HT1080 (cell line): Measurements from ENCODE around the gene KCNJ10. TPM values are rescaled to one million over a fixed set of nuclear protein-coding genes. Genes with fewer than 3 reads are reported as not detected.
A peak's percentile ranks its signal among the peaks of the same experiment; 100 is the strongest.

ENCODE experiments used
- DNase-seq: peaks from one replicate; pipeline ENCODE4 v3.0.0-alpha.2; 2015; ENCODE audit warnings: low read depth
- total RNA-seq: library from RNA; depleted of rRNA; stranded (reverse); fragments of >200 nt; shearing (Covaris generic); gene quantifications from 2 replicates; pipeline ENCODE4 v1.2.3, GENCODE V29; 2014

Gene KCNJ10
- total RNA-seq, 1 experiment from 2014 or later = not detected

- DNase-seq = no peak
Measured at GRCh38 chr1:160084771-160085321, 14.9 kb upstream of the KCNJ10 start.

- no peak for DNase-seq
Measured at GRCh38 chr1:160083968-160084770, 14.2 kb upstream of the KCNJ10 start.

GRCh38 chr1:160082926-160083325 is 13.0 kb upstream of the KCNJ10 start:
- no peak for DNase-seq

- DNase-seq = no peak
Measured at GRCh38 chr1:160082487-160082886, 12.5 kb upstream of the KCNJ10 start.

- DNase-seq = peak; percentile 9
Measured at GRCh38 chr1:160081261-160081936, 11.4 kb upstream of the KCNJ10 start, which contains the start of gene KCNJ9. Gene KCNJ9 (plus strand): TSS chr1:160081538. CDS start chr1:160084031, 2,493 bp downstream.

GRCh38 chr1:160080381-160081100 is 10.6 kb upstream of the KCNJ10 start:
- DNase-seq = no peak

GRCh38 chr1:160079448-160079847 is 9.5 kb upstream of the KCNJ10 start:
- no peak for DNase-seq

- DNase-seq = peak; percentile 40
Measured at GRCh38 chr1:160078512-160079195, 8.7 kb upstream of the KCNJ10 start.

- DNase-seq = no peak
Measured at GRCh38 chr1:160077486-160077885, 7.5 kb upstream of the KCNJ10 start.

- DNase-seq = no peak
Measured at GRCh38 chr1:160076295-160076694, 6.3 kb upstream of the KCNJ10 start.

GRCh38 chr1:160075836-160076235 is 5.9 kb upstream of the KCNJ10 start:
- DNase-seq = no peak

- DNase-seq = no peak
Measured at GRCh38 chr1:160074865-160075264, 4.9 kb upstream of the KCNJ10 start.

- DNase-seq = no peak
Measured at GRCh38 chr1:160071289-160071688, 1.3 kb upstream of the KCNJ10 start.

GRCh38 chr1:160070243-160071163 is 543 bp upstream of the KCNJ10 start:
- no peak for DNase-seq

- DNase-seq = no peak
Measured at GRCh38 chr1:160068225-160068624, 1.7 kb downstream of the KCNJ10 start.

GRCh38 chr1:160066829-160067745 is 2.9 kb downstream of the KCNJ10 start:
- DNase-seq = no peak

- no peak for DNase-seq
Measured at GRCh38 chr1:160064746-160065145, 5.2 kb downstream of the KCNJ10 start.

- no peak for DNase-seq
Measured at GRCh38 chr1:160064164-160064563, 5.8 kb downstream of the KCNJ10 start.

GRCh38 chr1:160063176-160063575 is 6.8 kb downstream of the KCNJ10 start:
- no peak for DNase-seq
